Gastroesophageal sphincter (tissue), 2 donors: ENCODE results near the gene NFIX.

ENCODE experiments used
- POLR2A ChIP-seq, 2 donors: fragments of 450-650 bp; IDR thresholded peaks; one replicate each; pipeline ENCODE4 v1.6.1; 2017; ENCODE audit warnings: antibody characterized with exemption in 2 of 2, mild to moderate bottlenecking in 2 of 2, moderate library complexity in 1 of 2
- POLR2AphosphoS5 ChIP-seq: sonication (generic); formaldehyde crosslinking; IDR thresholded peaks from one replicate; pipeline ENCODE4 v1.6.1; 2017; ENCODE audit warnings: antibody characterized with exemption

GRCh38 chr19:12955996-12956395 lies 39.3 kb upstream of the NFIX start:
- TF ChIP-seq POLR2AphosphoS5 (no peak), POLR2A (IDR thresholded peaks at IDR 0.05) (no peak)
